ENCODE results near the gene QRICH1.

Gene QRICH1

GRCh38 chr3:49001155-49001554 lies 92.7 kb downstream of the QRICH1 start:
- DNase-seq (ENCODE audit: low read depth): no peak
- no peak overlapping the region for H3K4me3 ChIP-seq (ENCODE audit: low read depth, low read length)
- no peak for TF ChIP-seq CTCF (IDR thresholded peaks at IDR 0.05; ENCODE audit: insufficient read depth, low read depth, low read length, missing control alignments)

- TF ChIP-seq CTCF (IDR thresholded peaks at IDR 0.05; ENCODE audit: insufficient read depth, low read depth, low read length, missing control alignments): no peak
- H3K4me3 ChIP-seq (ENCODE audit: low read depth, low read length): no peak overlapping the region
- no peak for DNase-seq (ENCODE audit: low read depth)
Observed at GRCh38 chr3:48999085-48999858, 94.6 kb downstream of the QRICH1 start.

- DNase-seq (ENCODE audit: low read depth): no peak
- no peak for TF ChIP-seq CTCF (IDR thresholded peaks at IDR 0.05; ENCODE audit: insufficient read depth, low read depth, low read length, missing control alignments)
- no peak overlapping the region for H3K4me3 ChIP-seq (ENCODE audit: low read depth, low read length)
Observed at GRCh38 chr3:48997714-48998637, 95.9 kb downstream of the QRICH1 start.

GRCh38 chr3:48997102-48997635 lies 96.7 kb downstream of the QRICH1 start:
- peak; percentile 0 for TF ChIP-seq CTCF (IDR thresholded peaks at IDR 0.05; ENCODE audit: insufficient read depth, low read depth, low read length, missing control alignments)
- no peak overlapping the region for H3K4me3 ChIP-seq (ENCODE audit: low read depth, low read length)
- no peak for DNase-seq (ENCODE audit: low read depth)

- TF ChIP-seq CTCF (IDR thresholded peaks at IDR 0.05; ENCODE audit: insufficient read depth, low read depth, low read length, missing control alignments): no peak
- no peak overlapping the region for H3K4me3 ChIP-seq (ENCODE audit: low read depth, low read length)
- no peak for DNase-seq (ENCODE audit: low read depth)
Observed at GRCh38 chr3:48996640-48997039, 97.2 kb downstream of the QRICH1 start.

- DNase-seq (ENCODE audit: low read depth): no peak
- H3K4me3 ChIP-seq (ENCODE audit: low read depth, low read length): no peak overlapping the region
- no peak for TF ChIP-seq CTCF (IDR thresholded peaks at IDR 0.05; ENCODE audit: insufficient read depth, low read depth, low read length, missing control alignments)
Observed at GRCh38 chr3:48993834-48994233, 100.0 kb downstream of the QRICH1 start.

All from GM12865 (cell line).